ENCODE data around the gene PTPRT. TPM values are rescaled to one million over a fixed set of nuclear protein-coding genes. Genes with fewer than 3 reads are reported as not detected.

PTPRT gene
- total RNA-seq, 1 donor from 2014 or later: 0.56 TPM

- TF ChIP-seq, protein P1, sequence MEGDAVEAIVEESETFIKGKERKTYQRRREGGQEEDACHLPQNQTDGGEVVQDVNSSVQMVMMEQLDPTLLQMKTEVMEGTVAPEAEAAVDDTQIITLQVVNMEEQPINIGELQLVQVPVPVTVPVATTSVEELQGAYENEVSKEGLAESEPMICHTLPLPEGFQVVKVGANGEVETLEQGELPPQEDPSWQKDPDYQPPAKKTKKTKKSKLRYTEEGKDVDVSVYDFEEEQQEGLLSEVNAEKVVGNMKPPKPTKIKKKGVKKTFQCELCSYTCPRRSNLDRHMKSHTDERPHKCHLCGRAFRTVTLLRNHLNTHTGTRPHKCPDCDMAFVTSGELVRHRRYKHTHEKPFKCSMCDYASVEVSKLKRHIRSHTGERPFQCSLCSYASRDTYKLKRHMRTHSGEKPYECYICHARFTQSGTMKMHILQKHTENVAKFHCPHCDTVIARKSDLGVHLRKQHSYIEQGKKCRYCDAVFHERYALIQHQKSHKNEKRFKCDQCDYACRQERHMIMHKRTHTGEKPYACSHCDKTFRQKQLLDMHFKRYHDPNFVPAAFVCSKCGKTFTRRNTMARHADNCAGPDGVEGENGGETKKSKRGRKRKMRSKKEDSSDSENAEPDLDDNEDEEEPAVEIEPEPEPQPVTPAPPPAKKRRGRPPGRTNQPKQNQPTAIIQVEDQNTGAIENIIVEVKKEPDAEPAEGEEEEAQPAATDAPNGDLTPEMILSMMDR (conservative IDR thresholded peaks at IDR 0.05): no peak
- H3K27ac Mint-ChIP-seq (ENCODE audit: unreplicated experiment): no peak overlapping the region
- no peaks in the 10 kb centered on the region for H3K4me1 Mint-ChIP-seq
- no peak for DNase-seq (ENCODE audit: low read depth, low spot score)
- H3K36me3 Mint-ChIP-seq (ENCODE audit: low read depth): no peaks in the 10 kb centered on the region
- H3K27me3 Mint-ChIP-seq (ENCODE audit: low read depth): peaks cover 22% of the 10 kb centered on the region
- no peaks in the 10 kb centered on the region for H3K9me3 Mint-ChIP-seq
- no peak overlapping the region for H3K4me3 Mint-ChIP-seq
These were observed 314.1 kb downstream of the PTPRT start for GRCh38 chr20:42875581-42875980.

- Mint-ChIP-seq H3K27ac (ENCODE audit: unreplicated experiment) (no peak overlapping the region), H3K36me3 (ENCODE audit: low read depth) (no peaks in the 10 kb centered on the region), H3K9me3 (peaks cover 3% of the 10 kb centered on the region), H3K4me1 (no peaks in the 10 kb centered on the region), H3K27me3 (ENCODE audit: low read depth) (peaks cover 28% of the 10 kb centered on the region), H3K4me3 (no peak overlapping the region)
- no peak for DNase-seq (ENCODE audit: low read depth, low spot score)
- TF ChIP-seq, protein P1 (conservative IDR thresholded peaks at IDR 0.05): no peak
These were observed 316.4 kb downstream of the PTPRT start for GRCh38 chr20:42873259-42873658.

GRCh38 chr20:42864116-42864515 is 325.6 kb downstream of the PTPRT start:
- Mint-ChIP-seq H3K4me3 (no peak overlapping the region), H3K4me1 (no peaks in the 10 kb centered on the region), H3K27ac (ENCODE audit: unreplicated experiment) (no peak overlapping the region), H3K9me3 (no peaks in the 10 kb centered on the region), H3K36me3 (ENCODE audit: low read depth) (no peaks in the 10 kb centered on the region), H3K27me3 (ENCODE audit: low read depth) (peaks cover 25% of the 10 kb centered on the region)
- TF ChIP-seq, protein P1 (conservative IDR thresholded peaks at IDR 0.05): no peak
- no peak for DNase-seq (ENCODE audit: low read depth, low spot score)

- no peak overlapping the region for H3K27ac Mint-ChIP-seq (ENCODE audit: unreplicated experiment)
- H3K36me3 Mint-ChIP-seq (ENCODE audit: low read depth): no peaks in the 10 kb centered on the region
- no peak for DNase-seq (ENCODE audit: low read depth, low spot score)
- no peaks in the 10 kb centered on the region for H3K4me1 Mint-ChIP-seq
- TF ChIP-seq, protein P1 (conservative IDR thresholded peaks at IDR 0.05): no peak
- peaks cover 3% of the 10 kb centered on the region for H3K9me3 Mint-ChIP-seq
- H3K27me3 Mint-ChIP-seq (ENCODE audit: low read depth): peaks cover 23% of the 10 kb centered on the region
- H3K4me3 Mint-ChIP-seq: no peak overlapping the region
These were observed 327.3 kb downstream of the PTPRT start for GRCh38 chr20:42862446-42862845.

GRCh38 chr20:42857446-42857845 is 332.3 kb downstream of the PTPRT start:
- Mint-ChIP-seq H3K4me3 (no peak overlapping the region), H3K27me3 (ENCODE audit: low read depth) (peaks cover 48% of the 10 kb centered on the region), H3K4me1 (no peaks in the 10 kb centered on the region), H3K9me3 (peaks cover 3% of the 10 kb centered on the region), H3K36me3 (ENCODE audit: low read depth) (no peaks in the 10 kb centered on the region), H3K27ac (ENCODE audit: unreplicated experiment) (no peak overlapping the region)
- no peak for DNase-seq (ENCODE audit: low read depth, low spot score)
- TF ChIP-seq, protein P1 (conservative IDR thresholded peaks at IDR 0.05): no peak

- no peaks in the 10 kb centered on the region for H3K4me1 Mint-ChIP-seq
- no peaks in the 10 kb centered on the region for H3K36me3 Mint-ChIP-seq (ENCODE audit: low read depth)
- peaks cover 3% of the 10 kb centered on the region for H3K9me3 Mint-ChIP-seq
- peaks cover 51% of the 10 kb centered on the region for H3K27me3 Mint-ChIP-seq (ENCODE audit: low read depth)
- no peak overlapping the region for H3K4me3 Mint-ChIP-seq
- TF ChIP-seq, protein P1 (conservative IDR thresholded peaks at IDR 0.05): no peak
- DNase-seq (ENCODE audit: low read depth, low spot score): no peak
- no peak overlapping the region for H3K27ac Mint-ChIP-seq (ENCODE audit: unreplicated experiment)
These were observed 333.8 kb downstream of the PTPRT start for GRCh38 chr20:42855896-42856295.
